B cell (primary cell): ENCODE data around the gene CD74.

Experiments used
- EZH2 ChIP-seq: IDR thresholded peaks from 2 replicates; pipeline ENCODE4 v1.6.1; 2012; ENCODE audit warnings: borderline replicate concordance, low read depth, mild to moderate bottlenecking, moderate library complexity, low read length; ENCODE audit not compliant: insufficient read depth, poor library complexity, severe bottlenecking
- TF ChIP-seq, protein P1 (sequence below): fragments of 200-600 bp; IDR thresholded peaks from one replicate; pipeline ENCODE4 v1.8.0; 2022; ENCODE audit warnings: antibody characterized with exemption, mild to moderate bottlenecking

DNA sequence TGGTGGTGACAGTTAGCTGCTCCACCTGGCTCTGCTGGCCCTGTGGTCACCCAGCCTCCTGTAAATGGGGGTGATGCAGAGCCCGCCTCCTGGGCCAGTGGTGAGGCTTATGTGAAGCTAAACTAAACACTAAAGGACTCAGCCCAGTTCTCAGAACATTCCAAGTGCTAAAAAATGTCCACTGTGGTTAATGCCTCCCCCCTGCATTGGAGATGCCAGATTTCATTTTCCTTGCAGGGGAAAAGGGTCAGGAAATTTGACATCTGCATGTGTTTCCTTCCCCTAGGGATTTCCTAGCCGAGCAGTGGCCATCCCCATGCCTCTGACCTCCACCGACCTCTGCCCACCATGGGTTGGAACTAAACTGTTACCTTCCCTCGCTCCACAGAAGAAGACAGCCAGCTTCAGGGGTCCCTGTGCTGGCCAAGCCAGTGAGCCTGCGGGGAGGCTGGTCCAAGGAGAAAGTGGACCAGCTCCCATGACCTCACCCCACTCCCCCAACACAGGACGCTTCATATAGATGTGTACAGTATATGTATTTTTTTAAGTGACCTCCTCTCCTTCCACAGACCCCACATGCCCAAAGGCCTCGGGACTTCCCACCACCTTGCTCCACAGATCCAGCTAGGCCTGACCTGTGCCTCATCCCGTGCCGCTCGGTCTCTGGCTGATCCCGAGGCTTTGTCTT lies 13.0 kb downstream of the CD74 start:
- TF ChIP-seq, protein P1, sequence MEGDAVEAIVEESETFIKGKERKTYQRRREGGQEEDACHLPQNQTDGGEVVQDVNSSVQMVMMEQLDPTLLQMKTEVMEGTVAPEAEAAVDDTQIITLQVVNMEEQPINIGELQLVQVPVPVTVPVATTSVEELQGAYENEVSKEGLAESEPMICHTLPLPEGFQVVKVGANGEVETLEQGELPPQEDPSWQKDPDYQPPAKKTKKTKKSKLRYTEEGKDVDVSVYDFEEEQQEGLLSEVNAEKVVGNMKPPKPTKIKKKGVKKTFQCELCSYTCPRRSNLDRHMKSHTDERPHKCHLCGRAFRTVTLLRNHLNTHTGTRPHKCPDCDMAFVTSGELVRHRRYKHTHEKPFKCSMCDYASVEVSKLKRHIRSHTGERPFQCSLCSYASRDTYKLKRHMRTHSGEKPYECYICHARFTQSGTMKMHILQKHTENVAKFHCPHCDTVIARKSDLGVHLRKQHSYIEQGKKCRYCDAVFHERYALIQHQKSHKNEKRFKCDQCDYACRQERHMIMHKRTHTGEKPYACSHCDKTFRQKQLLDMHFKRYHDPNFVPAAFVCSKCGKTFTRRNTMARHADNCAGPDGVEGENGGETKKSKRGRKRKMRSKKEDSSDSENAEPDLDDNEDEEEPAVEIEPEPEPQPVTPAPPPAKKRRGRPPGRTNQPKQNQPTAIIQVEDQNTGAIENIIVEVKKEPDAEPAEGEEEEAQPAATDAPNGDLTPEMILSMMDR: no peak
- TF ChIP-seq EZH2: no peak
